Umbilical cord (tissue), 2 donors: ENCODE results near the gene ANO1. TPM values are rescaled to one million over a fixed set of nuclear protein-coding genes. Genes with fewer than 3 reads are reported as not detected.
A peak's percentile ranks its signal among the peaks of the same experiment; 100 is the strongest.
"Not testable (repeated sequence)": the region's sequence is repeated elsewhere in the genome, so short reads cannot be mapped to it uniquely, and the experiment has no call there.

ENCODE experiments used
- DNase-seq: peaks from one replicate; pipeline ENCODE4 v3.0.0-alpha.2; 2015; ENCODE audit warnings: low spot score
- total RNA-seq: library from RNA; depleted of rRNA; stranded (reverse); fragments of >200 nt; gene quantifications from one replicate; pipeline ENCODE4 v1.2.3, GENCODE V29; 2014; ENCODE audit warnings: low replicate concordance; ENCODE audit not compliant: insufficient read depth

The ANO1 gene
- total RNA-seq = 4.6 TPM

DNA sequence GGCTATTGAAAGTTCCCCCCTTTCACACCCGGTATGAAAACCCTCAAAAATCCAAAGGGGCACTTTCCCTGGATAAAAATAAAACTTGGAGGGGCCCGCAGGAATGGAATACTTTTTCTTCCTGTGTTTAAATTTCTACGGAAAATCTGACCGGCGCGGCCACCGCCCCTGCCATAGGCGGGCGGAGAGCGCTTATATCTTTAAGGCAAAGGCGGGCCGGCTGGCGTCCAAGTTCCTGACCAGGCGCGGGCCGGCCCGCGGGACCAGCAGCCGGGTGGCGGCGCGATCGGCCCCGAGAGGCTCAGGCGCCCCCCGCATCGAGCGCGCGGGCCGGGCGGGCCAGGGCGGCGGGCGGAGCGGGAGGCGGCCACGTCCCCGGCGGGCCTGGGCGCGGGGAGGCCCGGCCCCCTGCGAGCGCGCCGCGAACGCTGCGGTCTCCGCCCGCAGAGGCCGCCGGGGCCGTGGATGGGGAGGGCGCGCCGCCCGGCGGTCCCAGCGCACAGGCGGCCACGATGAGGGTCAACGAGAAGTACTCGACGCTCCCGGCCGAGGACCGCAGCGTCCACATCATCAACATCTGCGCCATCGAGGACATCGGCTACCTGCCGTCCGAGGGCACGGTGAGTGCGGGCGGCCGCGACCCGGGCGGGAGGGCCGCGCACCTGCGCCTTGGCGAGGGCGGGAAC is at the start of gene ANO1:
ANO1 (plus strand) TSS at position 223 of the 686 bp plus-strand sequence; CDS start at position 513, 290 bp downstream.
- DNase-seq = peak; percentile 35

DNA sequence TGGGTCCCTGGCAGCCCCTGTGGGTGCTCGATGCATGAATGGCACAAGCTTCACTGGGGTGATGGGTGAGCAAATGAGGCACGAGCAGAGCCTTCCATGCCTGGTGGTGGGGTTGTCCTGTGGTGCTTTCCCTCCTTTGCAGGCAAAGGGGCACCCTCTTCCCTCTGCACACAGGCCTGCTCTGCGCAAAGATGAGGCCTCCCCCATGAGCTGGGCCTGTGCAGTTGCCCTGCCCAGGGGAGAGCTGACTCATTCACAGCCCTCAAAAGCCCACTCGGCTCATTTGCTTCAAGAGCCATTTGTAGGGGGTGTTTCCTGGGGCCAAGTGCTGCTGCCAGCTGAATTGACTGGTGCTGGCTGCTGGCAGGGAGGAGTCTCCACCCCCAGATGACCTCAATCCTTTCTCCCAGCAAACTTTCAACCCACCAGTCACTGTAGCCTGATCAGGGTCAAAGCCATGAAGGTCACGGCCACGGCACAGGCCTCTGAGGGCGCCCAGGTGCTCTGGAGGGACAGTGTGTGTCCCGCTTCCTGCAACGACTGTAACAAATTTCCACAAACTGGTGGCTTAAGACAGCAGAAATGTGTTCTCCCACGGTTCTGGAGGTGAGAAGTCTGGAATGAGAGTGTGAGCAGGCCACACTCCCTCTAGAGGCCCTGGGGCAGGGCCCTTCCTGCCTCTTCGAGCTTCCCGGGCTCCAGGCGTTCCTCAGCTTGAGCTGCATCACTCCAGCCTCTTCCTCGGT is 48.8 kb upstream of the ANO1 start:
- DNase-seq = no peak

DNA sequence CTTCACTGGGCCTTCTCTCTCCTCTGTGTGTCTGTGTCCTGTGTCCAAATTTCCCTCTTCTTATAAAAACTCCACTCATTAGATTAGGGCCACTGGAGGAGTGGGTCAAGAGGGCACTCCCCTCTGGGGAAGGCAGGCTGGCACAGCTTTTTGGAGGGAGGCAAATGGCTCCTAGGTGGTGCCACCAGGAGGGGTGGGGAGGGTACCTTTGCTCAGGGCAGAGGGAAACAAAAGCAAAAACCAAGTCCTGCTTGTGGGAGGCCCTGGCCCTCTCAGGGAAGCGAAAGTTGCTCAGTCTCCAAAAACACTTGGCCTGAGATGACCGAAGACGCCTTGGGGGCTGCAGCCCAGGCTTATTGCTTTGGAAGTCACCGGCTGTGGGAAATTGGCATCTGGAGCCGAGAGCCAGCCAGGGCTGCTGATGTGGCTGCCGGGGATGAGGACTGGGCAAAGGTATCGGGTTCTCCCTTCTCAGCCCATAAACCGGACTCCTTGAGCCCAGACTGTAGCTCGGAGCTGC is 48.2 kb upstream of the ANO1 start:
- DNase-seq = no peak

DNA sequence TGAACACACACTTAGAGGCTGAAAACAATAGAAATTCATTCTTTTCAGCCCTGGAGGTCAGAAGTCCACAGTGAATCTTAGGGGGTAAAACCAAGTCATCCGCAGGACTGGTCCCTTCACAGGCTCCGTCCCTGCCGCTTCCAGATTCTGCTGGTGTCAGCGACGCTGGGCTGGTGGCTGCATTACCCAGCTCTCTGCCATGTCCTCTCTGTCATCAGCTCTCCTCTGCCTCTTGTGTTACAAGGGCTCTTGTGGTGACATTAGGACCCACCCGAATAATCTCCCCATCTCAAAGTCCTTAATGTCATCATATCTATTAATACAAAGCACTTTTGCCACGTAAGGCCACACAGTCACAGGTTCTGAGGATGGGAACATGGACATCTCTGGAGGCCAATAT is 47.7 kb upstream of the ANO1 start:
- no peak for DNase-seq

DNA sequence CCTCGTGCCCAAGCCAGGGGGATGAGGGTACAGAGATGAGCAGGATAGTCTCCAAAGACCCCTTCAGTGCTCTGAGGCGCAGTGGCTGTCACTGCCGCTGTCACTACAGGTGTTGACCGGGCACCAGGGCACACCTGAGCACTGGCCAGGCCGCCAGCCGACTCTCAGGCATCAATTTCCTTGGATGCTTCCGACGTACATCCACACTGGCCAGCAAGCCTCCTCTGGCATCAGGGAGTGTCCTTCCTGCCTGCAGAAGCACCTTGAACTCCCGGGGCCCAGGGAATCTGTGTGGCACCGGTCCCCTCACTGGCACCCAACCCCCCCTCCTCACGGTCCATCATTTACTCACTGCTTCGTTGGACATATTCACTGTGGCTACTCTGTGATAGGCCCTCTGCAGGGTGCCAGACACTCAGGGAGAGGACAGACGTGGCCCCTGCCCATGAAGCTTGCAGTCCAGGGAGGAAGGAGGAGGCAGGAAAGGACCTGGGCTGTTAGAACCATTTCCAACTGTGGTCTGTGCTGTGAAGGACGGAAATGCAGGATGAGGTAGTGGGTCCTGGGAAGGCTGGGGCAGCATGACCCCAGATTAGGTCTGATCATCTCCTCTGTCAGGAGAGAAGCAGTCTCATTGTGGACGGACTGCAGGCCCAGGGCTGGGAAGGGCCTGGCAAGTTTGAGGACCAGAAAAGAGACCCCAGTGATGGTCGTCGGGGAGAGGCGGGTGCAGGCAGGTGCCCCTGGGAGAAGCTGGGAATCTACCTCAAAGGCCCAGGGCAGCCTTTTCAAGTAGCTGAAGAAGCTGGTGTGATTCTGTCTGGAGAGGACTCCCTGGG is 46.3 kb upstream of the ANO1 start:
- no peak for DNase-seq

GRCh38 chr11:70032470-70032795 is 45.7 kb upstream of the ANO1 start:
- DNase-seq = no peak

GRCh38 chr11:70032943-70033710 is 45.0 kb upstream of the ANO1 start:
- DNase-seq = no peak

DNA sequence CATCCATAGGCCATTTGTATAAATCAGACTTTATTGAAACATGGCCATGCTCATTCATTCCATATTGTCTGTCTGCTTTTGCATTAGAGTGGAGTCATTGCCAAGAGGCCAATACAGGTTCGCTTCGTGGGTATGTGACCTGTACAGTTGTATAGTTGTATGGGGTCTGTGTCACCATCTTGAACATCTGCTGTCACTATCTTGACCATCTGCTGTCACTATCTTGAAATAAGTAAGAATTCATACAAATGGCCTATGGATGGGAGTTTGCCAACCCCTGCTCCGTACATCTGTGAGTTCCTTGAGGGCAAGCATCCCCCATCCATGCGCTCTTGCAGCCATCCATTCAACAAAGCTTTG is 44.4 kb upstream of the ANO1 start:
- no peak for DNase-seq

DNA sequence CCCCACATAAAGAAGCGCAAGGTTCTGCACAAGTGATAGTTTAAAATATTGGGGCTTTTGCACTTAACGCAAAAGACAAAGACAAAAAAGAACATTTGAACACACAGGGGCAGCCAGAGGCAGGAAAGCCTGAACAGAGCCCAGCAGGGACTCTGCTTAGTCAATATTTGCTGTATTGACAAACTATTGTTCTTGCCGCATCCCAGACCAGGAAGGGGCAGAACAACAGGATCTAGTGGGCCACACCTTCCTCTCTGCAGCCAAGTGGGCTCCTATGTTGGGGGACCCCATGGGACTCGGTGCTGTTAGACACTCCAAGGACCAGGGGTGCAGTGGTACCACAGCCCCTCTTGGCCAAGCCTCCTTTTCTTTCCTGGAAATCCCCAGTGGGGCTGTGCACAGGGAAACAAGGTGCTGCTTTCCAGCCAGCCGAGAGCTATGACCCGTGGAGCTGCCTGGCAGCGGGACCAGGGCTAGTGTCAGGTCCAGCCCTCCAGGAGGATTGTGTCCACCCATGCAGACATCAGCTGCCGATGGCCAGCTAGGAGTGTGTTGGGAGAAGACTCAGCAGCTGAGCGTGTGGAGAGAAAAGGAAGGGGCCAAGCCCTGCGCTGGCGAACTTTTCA is 43.3 kb upstream of the ANO1 start:
- no peak for DNase-seq

DNA sequence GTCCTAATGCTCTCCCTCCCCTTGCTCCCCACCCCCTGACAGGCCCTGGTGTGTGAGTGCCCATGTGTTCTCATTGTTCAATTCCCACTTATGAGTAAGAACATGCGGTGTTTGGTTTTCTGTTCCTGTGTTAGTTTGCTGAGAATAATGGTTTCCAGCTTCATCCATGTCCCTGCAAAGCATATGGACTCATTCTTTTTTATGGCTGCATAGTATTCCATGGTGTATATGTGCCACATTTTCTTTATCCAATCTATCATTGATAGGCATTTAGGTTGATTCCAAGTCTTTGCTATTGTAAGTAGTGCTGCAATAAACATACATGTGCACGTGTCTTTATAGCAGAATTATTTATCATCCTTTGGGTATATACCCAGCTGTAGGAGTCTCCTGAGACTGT is 42.5 kb upstream of the ANO1 start:
- not testable (repeated sequence) for DNase-seq

DNA sequence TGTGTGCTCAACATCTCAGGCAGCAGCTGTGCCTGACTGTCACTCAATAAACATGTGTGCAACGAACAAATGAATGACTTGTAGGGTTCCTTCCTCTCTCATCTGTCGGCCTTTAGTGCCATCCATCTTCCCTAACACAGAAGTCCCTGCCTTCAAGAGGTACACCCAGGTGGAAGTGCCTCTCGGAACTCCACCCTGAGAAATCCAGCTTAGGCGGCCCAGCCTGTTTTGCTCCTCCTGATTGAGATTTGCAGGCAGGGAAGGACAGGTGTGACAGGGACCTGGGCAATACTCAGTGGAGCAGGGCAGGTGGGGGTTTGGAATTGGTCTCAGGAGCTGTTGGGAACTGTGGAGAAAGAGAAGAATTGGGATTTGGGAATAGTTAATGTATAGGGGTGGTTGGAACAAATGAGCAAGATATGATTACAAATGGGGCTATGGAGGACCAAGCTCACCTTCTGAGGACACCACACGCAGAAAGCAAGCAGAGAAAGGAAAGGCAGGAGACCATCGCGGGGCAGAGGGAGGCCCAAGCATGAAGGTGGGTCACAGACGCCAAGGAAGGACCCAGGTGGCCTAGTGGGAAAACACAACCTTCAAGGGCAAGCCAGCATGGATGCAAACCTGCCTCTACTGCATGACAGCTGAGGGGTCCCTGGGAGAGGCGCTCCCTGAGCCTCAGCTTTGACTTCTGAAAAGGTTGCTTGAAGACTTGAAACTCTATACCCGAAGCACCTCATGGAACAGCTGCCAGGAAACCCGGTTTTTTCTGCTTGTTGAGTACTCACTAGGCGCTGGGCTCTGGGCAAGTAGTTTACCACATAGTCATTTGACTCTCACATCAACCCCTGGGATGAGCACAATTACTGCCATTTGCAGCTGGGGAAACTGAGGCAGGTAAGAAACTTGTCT is 40.9 kb upstream of the ANO1 start:
- no peak for DNase-seq

DNA sequence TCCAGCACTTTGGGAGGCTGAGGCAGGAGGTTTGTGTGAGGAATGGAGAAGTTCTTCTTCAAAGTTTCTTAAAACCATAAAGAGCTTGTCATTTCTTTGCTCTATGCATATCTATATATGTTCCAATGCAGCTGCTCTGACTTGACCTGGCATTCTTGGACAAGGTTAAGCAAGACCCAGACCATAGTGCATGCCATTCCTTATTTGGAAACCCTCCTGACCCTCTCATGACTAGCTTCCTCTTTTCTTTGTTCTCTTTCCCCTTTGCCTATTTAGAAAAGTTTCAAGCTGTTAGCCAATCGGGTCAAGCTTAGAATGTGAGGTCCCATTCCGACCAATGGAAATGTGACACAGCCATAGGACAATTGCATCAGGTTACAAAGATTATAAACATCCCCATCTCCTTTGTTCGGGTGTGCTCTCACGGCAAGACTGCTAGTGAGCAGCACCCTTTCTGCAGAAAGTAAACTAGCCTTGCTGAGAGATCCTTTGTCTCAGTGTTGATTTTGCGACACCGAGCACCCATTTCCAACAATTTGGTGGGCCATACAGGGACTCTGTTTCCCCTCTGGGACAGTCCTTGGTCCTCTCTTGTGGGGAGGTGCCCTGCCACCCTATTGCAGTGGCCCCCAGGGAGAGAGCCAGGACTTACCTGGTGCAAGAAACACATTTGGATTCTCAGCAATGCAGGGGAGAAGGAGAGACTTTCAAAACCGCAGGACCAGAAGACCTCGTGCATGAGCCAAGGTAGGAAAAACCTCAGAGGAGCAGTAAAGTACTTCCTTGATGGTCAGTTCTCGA is 39.9 kb upstream of the ANO1 start:
- no peak for DNase-seq

DNA sequence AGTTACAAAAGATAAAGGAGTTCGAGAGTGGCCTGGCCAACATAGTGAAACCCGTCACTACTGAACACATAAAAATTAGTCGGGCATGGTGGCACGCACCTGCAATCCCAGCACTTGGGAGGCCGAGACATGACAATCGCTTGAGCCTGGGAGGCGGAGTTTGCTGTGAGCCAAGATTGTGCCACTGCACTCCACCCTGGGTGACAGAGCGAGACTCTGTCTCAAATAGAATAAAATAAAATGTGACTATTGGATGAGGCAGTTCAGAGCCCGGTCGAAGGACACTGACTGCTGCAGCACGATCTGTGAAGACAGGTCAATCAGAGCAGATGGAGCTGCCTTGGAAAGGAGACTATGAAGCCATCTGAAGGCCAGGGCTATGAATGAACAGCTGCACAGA is 37.7 kb upstream of the ANO1 start:
- DNase-seq = no peak

- DNase-seq = no peak
Observed at GRCh38 chr11:70040869-70041501, 37.1 kb upstream of the ANO1 start.

GRCh38 chr11:70043482-70043881 is 34.6 kb upstream of the ANO1 start:
- DNase-seq = no peak

- DNase-seq = no peak
Observed at GRCh38 chr11:70046089-70046488, 32.0 kb upstream of the ANO1 start.

GRCh38 chr11:70048279-70049024 is 29.7 kb upstream of the ANO1 start:
- peak; percentile 39 for DNase-seq

- no peak for DNase-seq
Observed at GRCh38 chr11:70049045-70049444, 29.1 kb upstream of the ANO1 start.
